HG02840 (cell line): Measurements from ENCODE around the gene TCF15.

Source experiments
- ATAC-seq: cut with Tn5 transposase; IDR thresholded peaks from one replicate; pipeline ENCODE4 v1.9.1; 2021; ENCODE audit warnings: mild to moderate bottlenecking, moderate library complexity, moderate number of reproducible peaks; ENCODE audit not compliant: unreplicated experiment, low FRiP score

Gene TCF15

DNA sequence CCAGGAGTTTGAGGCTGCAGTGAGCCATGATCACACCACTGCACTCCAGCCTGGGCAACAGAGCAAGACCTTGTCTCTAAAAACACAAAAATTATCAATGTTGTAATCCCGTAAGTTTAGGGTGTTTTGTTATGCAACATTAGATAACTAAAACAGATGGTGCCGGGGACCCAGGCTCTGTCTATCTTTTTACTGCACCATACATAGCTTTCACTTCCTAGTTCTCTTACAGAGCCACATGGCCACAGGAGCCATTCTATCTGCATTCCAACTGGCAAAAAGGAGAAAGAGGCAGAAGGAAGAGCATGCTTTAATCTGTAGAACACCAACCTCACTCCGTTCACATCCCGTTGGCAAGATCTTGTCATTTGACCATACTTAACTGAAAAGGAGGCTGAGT lies 5.4 kb upstream of the TCF15 start:
- ATAC-seq, result no peak

DNA sequence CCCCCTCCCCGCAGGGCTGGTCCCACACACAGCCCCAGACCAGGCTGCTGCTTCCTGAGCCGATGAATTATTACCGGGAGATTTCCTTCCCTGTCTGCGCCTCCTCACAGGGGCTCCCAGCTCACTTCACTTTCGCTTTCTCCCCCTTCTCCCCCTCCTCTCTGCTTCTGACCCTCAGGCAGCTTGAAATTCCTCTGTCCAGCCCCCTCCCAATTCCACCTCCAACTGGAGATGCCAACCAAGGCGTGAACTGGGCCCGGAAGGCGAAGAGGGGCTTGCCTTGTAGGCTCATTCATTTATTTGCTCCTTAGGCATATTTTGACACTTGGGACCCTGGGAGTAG lies 1.7 kb upstream of the TCF15 start:
- ATAC-seq, result no peak

DNA sequence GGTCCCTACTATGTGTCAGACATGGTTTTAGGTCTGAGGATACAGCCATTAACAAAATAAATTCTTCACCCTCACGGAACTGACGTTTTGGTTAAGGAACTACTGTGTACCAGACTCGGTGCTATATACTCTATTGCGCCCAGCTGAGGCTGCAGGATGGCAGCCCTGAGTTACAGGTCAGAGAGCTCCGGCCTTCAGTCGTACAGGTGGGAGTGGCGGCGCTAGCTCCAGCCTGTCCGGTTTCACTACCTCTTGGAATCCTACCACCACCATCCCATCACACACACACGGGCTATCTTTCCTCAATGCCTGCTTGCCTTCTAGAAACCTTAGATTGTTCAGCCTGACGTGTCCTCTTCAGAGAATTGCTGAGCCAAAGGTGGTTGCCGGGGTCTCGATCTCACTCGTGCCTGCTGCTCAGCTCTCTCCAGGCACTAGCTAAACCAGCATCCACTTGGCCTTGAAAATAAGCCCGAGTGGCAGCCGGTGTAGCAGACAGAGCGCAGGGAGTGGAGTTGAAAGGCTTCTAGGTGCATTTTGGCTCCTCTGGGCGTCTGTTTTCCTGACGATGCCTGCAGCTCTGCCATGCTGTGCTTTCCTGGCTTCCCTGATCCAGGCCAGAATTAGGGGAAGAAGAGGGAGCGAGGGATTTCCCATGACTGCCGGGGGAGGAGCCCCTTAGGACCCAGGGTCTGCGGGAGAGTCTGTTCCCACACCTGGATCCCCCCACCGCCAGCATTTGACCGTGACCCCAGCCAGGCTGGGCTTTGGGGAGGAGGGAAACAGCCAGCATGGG lies 1.1 kb upstream of the TCF15 start:
- ATAC-seq, result no peak

DNA sequence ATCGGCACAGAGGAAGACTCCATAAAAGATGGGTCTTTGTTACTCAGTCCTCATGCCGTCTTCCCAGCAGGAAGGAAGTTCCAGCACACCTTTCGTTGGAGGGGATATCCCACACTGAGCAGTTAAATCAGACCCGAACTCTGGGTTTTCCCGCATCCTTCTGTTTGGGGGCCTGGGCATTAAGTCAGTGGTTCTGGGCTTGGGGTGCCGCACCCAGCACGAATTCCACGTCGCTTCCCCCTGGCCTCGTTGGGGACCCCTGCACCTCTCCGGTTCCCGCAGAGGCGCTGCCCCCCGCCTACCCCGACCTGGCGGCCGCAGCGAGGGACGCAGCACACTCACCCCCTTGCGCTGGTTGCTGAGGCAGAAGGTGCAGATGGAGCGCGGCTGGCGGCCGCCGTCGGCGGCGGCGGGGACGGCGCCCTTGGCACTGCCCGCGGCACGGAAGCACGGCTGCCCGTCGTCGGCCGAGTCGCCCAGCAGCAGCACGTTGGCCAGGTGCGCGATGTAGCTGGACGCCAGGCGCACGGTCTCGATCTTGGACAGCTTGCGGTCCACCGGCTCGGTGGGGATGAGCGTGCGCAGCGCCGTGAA lies 641 bp downstream of the TCF15 start:
- no peak for ATAC-seq

DNA sequence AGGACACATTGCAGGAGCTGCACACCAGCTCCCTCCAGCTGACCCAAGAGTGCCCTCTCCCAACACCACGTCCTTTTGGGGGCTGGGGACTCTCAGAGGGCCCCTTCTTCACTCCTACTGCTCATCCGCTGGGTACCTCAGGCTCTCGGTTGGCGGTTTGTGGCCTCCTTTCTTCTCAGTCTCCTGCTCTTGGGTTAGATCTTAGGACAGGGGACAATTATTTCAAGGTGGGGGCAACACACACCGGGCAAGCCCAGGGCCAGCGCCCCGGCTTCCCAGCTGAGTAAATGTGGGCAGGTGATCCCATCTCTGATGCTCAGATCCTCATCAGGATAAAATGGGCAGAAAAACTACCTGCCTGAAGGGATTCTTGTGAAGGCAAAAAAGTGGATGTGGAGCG lies 1.1 kb downstream of the TCF15 start:
- ATAC-seq, result no peak

DNA sequence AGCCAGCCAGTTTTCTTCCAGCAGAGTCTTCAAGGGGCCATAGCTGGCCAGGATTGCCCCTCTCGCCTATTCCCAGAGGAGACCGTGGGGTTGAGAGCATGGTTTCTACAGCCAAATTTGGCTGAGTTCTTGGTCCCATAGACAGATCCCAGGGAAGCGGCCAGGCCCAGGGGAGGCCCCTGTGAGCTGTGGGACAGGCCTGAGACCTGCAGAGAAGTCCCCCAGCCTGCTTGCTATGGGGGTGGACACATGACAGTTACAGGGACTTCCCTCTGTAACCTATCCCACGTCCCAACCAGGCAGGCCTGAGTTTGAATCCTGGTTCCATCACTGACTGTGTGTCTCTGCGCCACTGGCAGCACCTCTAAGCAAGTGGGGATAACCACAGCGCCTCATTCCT lies 2.6 kb downstream of the TCF15 start:
- no peak for ATAC-seq

DNA sequence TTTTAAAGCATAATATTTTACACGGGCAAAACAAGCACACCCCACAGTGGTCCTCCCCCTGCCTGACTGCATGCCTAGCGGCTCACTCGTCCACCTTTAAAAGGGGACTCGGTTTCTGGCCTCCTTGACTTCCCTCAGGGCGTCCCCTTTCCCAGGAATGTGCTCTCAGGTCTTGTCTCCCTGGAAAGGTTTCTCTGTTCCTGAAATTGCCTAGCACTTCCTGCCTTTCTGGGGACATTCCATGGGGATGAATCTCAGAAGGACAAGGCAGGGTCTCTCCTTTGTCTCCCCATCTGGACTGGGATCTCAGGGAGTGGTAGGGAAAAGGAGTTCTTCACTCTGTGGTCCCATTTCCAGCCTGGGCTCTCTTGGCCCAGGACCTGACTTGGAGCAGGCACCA lies 4.9 kb downstream of the TCF15 start:
- no peak for ATAC-seq

DNA sequence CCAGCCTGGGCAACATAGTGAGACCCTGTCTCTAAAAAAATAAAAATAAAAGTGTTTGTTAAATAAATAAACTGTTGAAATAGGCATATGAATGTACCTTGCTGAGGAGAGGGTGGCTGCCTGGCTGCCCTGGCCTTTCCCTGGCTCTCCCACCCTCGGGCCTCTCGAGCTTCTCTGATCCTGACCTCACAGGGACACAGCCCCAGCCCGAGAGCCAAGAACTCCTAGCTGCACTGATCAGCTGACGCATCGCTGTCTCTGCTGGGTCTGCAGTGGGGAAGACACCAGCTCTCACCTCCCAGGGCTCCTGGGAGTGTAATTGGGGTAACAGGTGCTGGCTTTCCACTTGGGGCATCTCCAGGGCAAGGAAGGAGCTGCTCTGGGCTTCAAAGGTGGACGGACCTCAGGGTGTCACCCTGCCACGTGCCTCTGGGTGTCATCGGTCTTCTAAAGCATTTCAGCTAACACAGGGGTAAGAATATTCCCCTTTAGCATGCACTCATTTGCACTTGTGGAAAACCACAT lies 6.9 kb downstream of the TCF15 start:
- no peak for ATAC-seq

DNA sequence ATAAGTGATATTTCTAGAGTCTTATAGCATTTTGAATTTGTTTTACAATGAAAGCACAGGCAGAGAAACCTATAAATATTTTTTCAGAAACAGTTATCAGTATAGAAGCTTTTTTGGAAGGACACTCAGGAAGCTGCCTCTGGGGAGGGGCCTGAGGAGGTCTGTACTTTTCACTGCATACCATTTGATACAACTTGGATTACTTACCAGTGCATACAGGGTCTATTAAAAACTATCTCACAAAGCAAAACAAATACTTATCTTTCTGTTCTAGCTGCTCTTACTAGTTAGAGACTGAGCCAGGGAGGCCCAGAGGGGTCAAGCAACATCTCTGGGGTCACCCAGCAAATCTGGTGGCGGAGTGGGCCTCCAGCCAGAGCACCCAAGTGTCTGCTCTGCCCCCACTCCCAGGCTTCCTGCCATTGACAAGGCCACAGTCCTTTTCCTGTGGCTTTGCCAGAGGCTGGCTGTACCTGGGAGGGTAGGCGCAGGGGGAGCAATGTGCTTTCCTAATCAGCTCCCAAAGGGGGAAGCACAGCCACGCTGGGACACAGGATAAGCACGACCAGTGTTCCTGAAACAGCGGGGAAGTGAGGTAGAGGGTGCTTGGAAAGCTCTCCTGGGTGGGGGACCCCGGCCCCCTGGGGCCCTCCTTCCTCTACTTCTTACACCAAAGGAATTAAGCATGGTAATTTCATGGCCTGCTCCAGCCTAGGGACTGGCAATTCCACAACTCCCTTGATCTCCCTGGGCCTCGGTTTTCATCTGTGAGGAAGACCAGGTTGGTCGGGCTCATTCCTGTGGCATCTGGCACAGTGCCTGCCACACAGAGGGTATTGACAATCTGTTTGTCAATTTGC lies 7.8 kb downstream of the TCF15 start:
- ATAC-seq, result no peak

DNA sequence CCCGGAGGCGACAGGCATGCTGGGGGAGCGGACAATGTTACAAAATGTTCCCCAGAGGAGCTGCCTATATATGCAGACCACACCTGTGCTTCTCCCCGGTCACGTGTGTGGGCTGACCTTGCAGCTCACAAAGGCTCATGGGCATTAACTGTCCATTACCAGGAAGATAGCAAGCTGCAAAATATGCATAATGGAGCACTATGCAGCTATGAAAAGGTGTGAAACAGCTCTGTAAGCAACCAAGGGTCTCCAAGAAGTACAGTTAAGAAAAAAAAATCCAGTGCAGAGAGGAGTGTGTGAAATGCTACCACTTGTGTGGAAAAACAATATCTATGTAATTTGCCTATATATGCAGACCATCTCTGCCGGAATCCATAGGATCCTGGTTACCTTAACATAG lies 9.4 kb downstream of the TCF15 start:
- ATAC-seq, result no peak

DNA sequence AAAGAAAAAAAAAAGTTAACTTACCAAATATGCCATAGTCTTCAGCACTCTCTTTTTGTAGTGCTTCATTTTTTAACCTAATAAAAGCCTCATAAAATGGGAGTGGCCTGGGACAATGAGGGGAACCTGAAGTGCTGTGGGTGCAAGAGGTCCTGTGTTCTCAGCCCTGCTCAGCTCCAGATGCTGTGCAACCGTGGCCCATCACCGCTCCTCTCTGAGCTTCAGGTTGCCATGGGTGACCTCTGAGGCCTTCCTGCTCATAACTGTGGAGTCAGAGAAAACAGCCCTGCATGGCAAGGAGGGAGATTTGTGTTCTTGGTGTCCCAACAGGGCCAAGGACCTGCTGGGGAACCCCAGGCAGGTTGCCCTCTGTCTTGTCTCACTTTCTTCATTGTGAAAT lies 10.0 kb downstream of the TCF15 start:
- ATAC-seq, result no peak

DNA sequence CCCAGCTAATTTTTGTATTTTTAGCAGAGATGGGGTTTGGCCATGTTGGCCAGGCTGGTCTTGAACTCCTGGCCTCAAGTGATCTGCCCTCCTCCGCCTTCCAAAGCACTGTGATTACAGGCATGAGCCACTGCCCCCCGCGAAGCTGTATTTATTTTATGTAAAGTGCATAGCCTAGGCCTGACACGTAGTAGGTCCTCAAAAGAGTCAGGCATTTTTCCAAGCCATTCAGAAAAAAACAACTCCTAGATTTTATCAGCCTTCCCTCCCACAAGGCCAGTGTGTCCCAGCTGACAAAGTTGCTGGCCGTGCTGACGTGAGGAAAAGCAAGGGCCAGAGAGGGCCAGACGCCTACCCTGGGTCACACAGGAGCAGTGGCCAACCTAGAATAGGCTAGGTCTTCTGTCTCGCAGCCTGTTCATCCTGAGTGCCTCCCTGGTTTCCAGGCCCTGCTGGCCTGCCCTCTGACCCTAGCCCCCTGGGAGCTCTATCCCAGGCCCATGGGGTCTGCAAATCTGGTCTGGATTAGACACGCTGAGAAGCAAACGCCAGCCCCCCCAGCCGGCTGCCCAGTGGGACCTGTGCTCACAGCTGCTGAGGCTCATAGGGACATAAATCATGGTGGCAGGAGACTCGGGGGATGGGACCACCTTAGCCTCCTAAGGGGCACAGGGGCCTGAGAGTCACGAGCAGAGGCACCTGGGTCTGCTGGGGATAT lies 11.8 kb downstream of the TCF15 start:
- ATAC-seq, result no peak

DNA sequence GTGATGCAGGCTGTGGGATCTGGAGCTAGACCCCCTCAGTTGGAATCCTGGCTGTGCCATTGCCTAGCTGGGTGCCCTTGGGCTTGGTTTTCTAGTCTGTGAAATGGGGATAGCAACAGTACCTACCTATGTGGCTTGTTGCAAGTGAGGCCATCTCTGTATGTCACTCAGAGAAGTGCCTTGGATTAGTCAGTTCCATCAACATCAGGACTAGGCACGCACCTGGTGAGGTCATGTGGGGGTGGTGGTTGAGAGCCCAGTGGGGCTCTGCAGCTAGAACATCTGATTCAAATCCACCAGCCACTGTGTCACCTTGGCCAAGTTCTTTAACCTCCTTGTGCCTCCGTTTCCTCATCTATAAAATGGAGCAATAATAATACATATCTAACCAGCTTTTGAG lies 12.5 kb downstream of the TCF15 start:
- ATAC-seq, result no peak

DNA sequence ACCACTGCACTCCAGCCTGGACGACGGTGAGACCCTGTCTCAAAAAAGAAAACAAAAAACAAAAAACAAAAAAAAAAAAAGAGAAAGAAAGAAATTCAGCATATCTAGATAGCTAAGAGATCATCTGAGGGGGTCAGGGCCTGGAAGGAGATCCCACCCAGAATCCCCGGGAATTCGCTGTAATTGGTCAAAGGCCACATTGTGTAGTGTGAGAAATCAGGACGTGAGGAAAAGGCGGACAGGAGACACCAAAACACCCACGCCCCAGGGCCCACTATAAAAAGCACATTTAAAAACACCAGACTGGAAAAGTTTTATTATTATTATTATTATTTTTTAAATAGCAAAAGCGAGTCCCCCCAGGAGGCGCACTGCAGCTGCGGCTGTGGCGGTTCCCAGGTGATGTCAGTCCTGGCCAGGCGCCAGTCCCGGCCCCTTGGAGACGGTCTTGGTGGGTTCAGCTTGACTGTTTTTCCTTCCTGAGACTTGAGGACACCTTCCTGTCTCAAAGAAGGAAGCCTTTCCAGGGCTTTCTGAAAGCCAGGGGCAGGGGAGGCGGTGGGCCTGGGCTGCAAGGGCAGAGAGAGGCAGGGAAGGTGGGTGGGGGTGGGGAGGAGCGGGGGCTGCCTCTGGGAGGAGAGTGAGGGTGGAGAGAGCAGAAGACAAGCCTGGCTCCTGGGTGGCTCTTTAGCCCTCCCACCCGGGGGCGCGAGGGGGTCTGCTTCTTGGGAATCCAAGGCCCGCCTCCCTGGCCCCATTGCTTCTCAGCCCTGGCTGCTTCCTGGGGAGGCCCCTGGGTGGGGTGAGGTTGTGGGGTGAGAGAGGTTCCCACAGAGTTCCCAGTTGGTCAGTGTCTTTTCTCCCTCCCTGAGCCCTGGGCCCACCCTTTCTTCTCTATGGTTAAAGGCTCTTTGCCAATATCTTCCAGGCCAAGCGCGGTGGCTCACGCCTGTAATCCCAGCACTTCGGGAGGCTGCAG lies 14.5 kb downstream of the TCF15 start:
- ATAC-seq, result no peak

DNA sequence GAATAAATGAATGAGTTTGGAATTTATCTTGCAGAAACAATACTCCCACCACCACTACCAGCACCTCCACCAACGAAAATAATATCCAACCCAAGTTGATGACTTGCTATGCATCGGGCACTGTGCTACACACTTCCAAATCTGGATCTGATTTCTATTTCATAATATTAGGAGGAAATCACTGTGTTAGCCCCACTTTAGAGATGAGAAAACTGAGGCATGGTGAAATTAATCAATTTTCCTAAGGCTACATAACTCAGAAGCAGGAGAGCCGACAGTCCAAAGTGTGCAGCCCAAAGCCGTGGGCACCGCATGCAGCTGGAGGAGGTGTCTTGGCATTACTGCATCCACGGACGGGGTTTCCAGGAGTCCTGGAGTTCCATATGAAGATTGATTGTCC lies 17.6 kb downstream of the TCF15 start:
- no peak for ATAC-seq

DNA sequence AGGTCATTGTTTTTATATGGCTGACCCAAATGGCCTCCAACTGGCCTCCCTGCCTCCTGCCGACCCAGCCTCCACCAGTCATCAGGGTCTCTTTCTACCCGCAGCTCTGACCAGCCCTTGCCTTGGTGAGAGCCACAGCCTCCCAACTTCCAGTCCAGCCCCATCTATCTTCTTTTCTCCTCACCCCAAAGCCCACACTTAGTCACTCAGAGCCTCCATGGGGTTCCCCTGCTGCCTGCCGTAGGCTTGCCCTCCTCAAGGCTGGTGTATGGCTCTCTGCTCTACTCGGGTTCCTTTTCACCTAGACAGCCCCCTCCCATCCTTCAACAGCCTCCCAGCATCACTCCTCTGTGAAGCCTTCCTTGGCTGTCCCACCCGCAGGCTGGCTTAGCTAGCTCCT lies 18.2 kb downstream of the TCF15 start:
- ATAC-seq, result no peak

DNA sequence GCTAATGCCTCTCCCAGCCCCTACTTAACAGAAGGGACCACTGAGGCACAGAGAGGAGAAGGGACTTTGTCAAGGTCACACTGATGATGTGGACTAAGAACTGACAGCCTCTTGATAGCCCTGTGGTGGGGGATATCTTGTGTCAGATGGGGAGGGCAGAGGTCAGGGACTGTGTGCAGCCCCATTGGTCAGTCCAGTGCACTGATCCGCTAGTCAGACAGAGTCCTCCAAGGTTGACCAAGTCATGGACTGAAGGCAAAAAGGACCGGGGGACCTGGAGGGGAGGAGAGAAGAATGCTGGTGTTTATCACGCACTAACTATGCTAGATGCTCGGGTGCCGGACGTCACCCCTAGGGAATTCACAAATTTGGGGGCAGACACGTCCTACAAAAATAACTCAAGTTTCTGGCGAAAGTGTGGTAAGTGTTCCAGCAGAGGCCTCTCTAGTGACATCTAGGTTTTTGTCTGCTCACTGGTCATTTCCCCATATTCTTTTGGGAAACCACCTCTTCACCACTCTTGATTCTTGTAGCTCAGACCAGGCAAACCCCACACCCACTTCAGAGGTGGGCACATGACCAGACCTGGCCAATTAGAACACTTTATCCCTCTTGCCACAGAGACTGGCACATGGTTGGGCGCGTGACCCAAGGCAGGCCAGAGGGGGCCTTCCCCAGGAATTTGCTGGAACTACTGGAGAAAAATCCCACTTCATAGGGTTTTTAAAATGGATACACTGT lies 21.0 kb downstream of the TCF15 start:
- ATAC-seq, result no peak

DNA sequence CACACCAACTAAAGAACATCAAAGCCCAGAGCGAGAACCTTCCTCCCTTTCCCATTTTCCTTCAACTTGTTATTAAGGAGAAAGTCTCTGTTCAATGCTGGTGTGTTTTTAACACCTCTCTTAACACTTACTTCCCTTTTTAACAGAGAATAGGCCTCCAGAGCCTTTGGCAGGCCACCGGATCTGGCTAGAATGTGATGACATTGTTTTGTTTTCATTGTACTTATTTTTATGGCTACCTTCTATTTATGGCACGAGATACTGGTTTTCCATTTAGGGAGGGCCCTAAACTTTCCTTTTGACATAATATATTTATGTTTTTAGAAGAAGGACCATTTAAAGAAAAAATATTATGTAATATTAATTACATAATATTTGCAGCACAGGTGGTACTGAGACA lies 21.6 kb downstream of the TCF15 start:
- no peak for ATAC-seq

DNA sequence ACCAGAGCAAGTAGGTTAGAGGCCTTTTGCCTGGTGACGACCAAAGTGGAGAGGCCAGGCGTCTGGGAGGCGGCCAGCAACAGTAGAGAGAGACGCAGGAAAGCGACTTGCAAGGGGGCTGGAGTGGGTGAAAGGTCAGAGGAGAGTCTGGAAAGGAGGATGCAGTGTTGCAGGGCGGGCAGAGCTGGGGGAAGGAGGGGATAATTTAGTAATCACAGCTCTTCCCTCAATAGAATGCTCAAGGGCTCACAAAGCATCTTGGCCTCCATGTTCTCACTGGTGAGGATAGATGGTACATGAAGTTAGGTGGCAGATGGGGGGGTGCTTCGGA lies 25.2 kb downstream of the TCF15 start:
- ATAC-seq, result no peak
